Fibroblast of pulmonary artery (primary cell): ENCODE data around the gene SEMA5A.

Experiments
- DNase-seq: peaks from one replicate; pipeline ENCODE4 v3.0.0-alpha.2; 2010; ENCODE audit warnings: low read depth
- H3K4me3 ChIP-seq: replicated peaks from 2 replicates; pipeline ENCODE4 v1.5.1; 2011; ENCODE audit warnings: low read depth, mild to moderate bottlenecking, control low read depth, low read length, moderate library complexity
- TF ChIP-seq, protein P1 (sequence below): IDR thresholded peaks from 2 replicates; pipeline ENCODE4 v1.5.1; 2011; ENCODE audit warnings: mild to moderate bottlenecking, control low read depth, low read length, inconsistent platforms; ENCODE audit errors: missing control alignments

Gene SEMA5A

DNA sequence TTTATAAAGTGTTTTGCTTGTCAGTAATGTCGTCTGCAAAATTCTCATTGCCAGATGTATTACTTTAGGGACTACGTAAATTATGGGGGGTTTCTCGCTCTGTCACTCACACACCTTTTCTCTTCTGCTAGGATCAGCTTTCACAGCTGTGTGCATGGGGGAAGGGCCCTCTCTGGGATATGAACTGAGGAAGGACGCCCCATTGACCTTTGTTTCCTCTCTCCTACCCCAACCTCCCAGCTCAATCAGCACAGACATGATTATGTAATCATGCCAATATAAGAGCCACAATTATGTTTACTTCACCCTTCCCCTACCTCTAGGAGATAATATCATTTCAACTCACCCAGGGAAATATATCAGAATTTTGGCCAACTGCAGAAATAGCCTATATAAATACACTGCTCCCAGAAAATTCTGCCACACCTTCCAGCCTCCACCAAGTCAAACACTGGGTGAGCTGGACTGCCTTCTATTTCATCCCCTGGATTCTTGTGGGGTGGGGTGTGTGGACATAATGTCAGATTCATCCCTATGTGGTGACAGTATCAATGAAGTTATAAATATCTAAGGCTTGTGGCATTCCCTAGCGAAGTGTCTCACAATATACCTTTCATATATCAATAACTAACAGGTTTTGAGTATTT, 12.6 kb upstream of the SEMA5A start:
- H3K4me3 ChIP-seq: no peak overlapping the region
- DNase-seq: no peak
- TF ChIP-seq, protein P1, sequence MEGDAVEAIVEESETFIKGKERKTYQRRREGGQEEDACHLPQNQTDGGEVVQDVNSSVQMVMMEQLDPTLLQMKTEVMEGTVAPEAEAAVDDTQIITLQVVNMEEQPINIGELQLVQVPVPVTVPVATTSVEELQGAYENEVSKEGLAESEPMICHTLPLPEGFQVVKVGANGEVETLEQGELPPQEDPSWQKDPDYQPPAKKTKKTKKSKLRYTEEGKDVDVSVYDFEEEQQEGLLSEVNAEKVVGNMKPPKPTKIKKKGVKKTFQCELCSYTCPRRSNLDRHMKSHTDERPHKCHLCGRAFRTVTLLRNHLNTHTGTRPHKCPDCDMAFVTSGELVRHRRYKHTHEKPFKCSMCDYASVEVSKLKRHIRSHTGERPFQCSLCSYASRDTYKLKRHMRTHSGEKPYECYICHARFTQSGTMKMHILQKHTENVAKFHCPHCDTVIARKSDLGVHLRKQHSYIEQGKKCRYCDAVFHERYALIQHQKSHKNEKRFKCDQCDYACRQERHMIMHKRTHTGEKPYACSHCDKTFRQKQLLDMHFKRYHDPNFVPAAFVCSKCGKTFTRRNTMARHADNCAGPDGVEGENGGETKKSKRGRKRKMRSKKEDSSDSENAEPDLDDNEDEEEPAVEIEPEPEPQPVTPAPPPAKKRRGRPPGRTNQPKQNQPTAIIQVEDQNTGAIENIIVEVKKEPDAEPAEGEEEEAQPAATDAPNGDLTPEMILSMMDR: no peak

- TF ChIP-seq, protein P1: no peak
- no peak overlapping the region for H3K4me3 ChIP-seq
- peak; percentile 26 for DNase-seq
Observed at GRCh38 chr5:9557696-9558095, 11.8 kb upstream of the SEMA5A start.

DNA sequence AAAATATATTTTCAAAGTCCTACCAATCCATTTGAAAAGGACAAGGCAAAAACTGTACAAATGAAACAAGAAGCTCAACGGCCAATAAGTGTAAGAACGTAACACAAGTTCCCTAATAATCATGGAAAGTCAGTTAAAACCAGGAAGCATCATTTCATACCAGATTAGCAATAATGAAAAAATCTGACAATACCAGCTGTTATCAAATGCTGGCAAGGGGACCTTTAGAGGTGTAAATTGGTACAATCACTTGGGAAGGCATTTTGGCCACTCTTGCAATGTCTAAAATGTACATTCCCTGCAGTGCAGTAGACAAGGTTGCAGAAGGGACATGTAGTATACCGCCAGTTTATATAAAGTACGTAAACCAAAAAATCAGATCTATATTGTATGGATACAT, 10.1 kb upstream of the SEMA5A start:
- TF ChIP-seq, protein P1: no peak
- no peak overlapping the region for H3K4me3 ChIP-seq
- DNase-seq: no peak

DNA sequence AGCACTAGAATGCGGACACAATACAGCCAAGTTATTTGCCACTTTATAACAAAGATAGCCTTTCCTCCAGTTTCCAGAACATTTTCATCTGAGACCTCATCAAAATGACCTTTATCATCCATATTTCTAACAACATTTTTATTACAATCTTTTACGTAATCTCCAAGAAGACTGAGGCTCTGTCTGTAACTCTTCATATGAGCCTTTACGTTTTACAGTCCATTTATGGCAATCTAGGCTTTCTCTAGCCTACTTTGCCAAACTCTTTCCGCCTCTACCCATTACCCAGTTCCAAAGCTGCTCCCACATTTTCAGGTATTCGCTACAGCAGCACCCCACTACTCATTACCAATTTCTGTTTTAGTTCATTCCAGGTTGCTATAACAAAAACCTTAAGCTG, 8.2 kb upstream of the SEMA5A start:
- no peak for DNase-seq
- TF ChIP-seq, protein P1: no peak
- no peak overlapping the region for H3K4me3 ChIP-seq

DNA sequence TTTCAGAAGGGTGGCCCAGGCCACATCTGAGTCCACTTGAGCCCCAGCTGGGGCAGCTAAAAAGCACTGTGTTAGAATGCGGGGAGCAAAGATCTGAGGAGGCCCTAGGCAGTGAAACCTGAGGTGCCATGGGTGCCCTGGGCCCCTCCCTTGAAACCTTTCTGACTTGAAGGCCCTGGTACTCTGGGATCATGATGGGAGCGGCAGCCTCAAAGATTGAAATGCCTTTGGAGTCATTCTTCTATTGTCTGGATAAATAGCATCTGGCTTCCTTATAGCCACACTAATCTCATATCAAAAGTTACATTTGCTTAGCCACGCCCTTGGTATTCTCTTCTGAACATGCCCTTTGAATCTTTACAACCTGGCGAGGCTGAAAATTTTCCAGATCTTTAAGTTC, 7.7 kb upstream of the SEMA5A start:
- no peak for DNase-seq
- no peak overlapping the region for H3K4me3 ChIP-seq
- TF ChIP-seq, protein P1: no peak

DNA sequence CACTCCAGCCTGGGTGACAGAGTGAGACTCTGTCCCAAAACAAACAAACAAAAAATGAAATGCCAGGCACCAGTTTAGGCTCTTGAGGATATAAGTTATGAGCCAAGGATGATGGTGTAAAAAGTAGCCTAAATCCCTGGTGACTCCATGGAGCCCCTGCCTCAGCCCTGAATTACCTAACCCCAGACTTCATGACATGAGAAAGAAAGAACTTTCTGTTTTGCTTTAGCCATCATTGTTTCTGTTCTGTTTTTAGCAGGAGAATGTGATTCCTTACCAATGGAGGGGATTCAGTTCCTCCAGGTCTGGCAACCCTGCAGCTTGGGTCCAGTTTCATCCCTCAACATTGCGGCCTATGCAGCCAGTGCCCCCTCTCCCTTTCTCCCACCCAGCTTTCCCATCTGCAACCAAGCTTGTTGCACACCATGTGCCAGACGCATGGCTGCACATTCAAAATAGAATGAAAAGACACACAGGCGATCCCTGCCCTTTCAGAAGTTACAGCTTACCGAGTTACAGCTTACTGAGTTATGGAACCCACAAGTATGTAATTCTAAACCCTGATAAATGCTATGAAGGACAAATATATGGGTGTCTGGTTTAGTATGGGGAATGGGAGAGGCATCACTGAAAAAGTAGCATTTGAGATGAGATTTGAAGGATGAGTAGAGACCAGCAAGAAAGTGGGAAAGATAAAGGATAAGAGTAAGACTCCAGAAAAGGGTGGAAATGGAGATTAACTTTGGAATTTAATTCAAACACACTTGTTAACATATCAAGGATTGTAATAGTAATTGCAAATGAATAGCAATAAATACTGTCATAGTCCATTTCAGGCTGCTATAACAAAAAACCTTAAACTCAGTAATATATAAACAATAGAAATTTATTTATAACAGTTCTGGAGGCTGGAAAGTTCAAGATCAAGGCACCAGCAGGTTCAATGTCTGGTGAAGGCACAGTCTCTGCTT, 6.0 kb upstream of the SEMA5A start:
- H3K4me3 ChIP-seq: no peak overlapping the region
- TF ChIP-seq, protein P1: no peak
- DNase-seq: no peak

GRCh38 chr5:9549941-9550340, 4.1 kb upstream of the SEMA5A start:
- no peak for DNase-seq
- H3K4me3 ChIP-seq: no peak overlapping the region
- TF ChIP-seq, protein P1: no peak
